ENCODE data around the gene COL15A1.

- TF ChIP-seq CTCF (conservative IDR thresholded peaks at IDR 0.05; ENCODE audit: low read length) (no peak), EZH2phosphoT487 (IDR thresholded peaks at IDR 0.05; ENCODE audit: borderline replicate concordance) (no peak)
These were observed 162.3 kb downstream of the COL15A1 start for GRCh38 chr9:99106044-99106375.
